ENCODE measurements around the gene SLIT1.

GRCh38 chr10:97034958-97035769 lies 150.6 kb downstream of the SLIT1 start:
- TF ChIP-seq CTCF (IDR thresholded peaks at IDR 0.05), result no peak
- TF ChIP-seq EZH2 (IDR thresholded peaks at IDR 0.05; ENCODE audit: borderline replicate concordance, insufficient read depth, low read depth, low read length, poor library complexity, severe bottlenecking), result no peak
